GM18502 (cell line): ENCODE measurements around the gene SEMA4C.

ENCODE experiments used
- ATAC-seq: cut with Tn5 transposase; IDR thresholded peaks from one replicate; pipeline ENCODE4 v1.9.1; 2021; ENCODE audit warnings: mild to moderate bottlenecking; ENCODE audit not compliant: unreplicated experiment, poor library complexity

The SEMA4C gene

GRCh38 chr2:96844405-96844808 lies 25.5 kb downstream of the SEMA4C start:
- ATAC-seq: no peak

- ATAC-seq: no peak
Measured at GRCh38 chr2:96843538-96844268, 26.2 kb downstream of the SEMA4C start, which contains the start of gene ANKRD23. Gene ANKRD23, minus strand, starts transcription at chr2:96844021. Its CDS starts 29 bp downstream, at chr2:96843992.

GRCh38 chr2:96842600-96842999 lies 27.3 kb downstream of the SEMA4C start:
- ATAC-seq: no peak

- no peak for ATAC-seq
Measured at GRCh38 chr2:96841701-96842495, 28.0 kb downstream of the SEMA4C start.

GRCh38 chr2:96839875-96840850 lies 29.7 kb downstream of the SEMA4C start:
- no peak for ATAC-seq

- peak; percentile 65 for ATAC-seq
Measured at GRCh38 chr2:96839293-96839874, 30.5 kb downstream of the SEMA4C start.

GRCh38 chr2:96838345-96839292 lies 31.3 kb downstream of the SEMA4C start:
- ATAC-seq: no peak

- ATAC-seq: no peak
Measured at GRCh38 chr2:96837575-96837974, 32.3 kb downstream of the SEMA4C start.

- ATAC-seq: no peak
Measured at GRCh38 chr2:96835830-96836229, 34.0 kb downstream of the SEMA4C start.

- no peak for ATAC-seq
Measured at GRCh38 chr2:96832754-96833507, 36.9 kb downstream of the SEMA4C start.

GRCh38 chr2:96832408-96832753 lies 37.5 kb downstream of the SEMA4C start:
- ATAC-seq: no peak

GRCh38 chr2:96831679-96832078 lies 38.2 kb downstream of the SEMA4C start:
- ATAC-seq: no peak

- no peak for ATAC-seq
Measured at GRCh38 chr2:96830044-96830562, 39.8 kb downstream of the SEMA4C start.

- no peak for ATAC-seq
Measured at GRCh38 chr2:96828874-96829273, 41.0 kb downstream of the SEMA4C start.

- ATAC-seq: no peak
Measured at GRCh38 chr2:96828436-96828835, 41.4 kb downstream of the SEMA4C start.

- ATAC-seq: no peak
Measured at GRCh38 chr2:96826546-96827278, 43.2 kb downstream of the SEMA4C start.

- ATAC-seq: no peak
Measured at GRCh38 chr2:96825057-96825456, 44.8 kb downstream of the SEMA4C start.
